Psoas muscle (tissue), 8 donors: ENCODE measurements around the gene SBF2. TPM values are rescaled to one million over a fixed set of nuclear protein-coding genes. Genes with fewer than 3 reads are reported as not detected.
"Not testable (repeated sequence)": the region's sequence is repeated elsewhere in the genome, so short reads cannot be mapped to it uniquely, and the experiment has no call there.

ENCODE experiments used
- ATAC-seq, 4 donors: fragments of 200-7000 bp; cut with Tn5 transposase; one replicate each; pipeline ENCODE4 v1.9.1; 2020; ENCODE audit warnings: moderate library complexity in 3 of 4, mild to moderate bottlenecking in 2 of 4
- DNase-seq, 2 donors: peaks; one replicate each; pipeline ENCODE4 v3.0.0-alpha.2; 2020
- H3K27ac ChIP-seq: fragments of 200-600 bp; one replicate; pipeline ENCODE4 v1.8.0; 2022
- H3K27me3 ChIP-seq, 3 donors: fragments of 200-600 bp in 1 of 3; one replicate each; pipeline versions ENCODE4 v1.6.1 to v1.8.0; 2013 to 2022; ENCODE audit warnings: low read length in 2 of 3, mild to moderate bottlenecking in 2 of 3, moderate library complexity in 1 of 3; ENCODE audit not compliant: insufficient read depth in 3 of 3
- H3K36me3 ChIP-seq, 2 donors: fragments of 200-600 bp in 1 of 2; one replicate each; pipeline versions ENCODE4 v1.6.1 to v1.8.0; 2013 to 2022; ENCODE audit warnings: low read depth in 1 of 2, mild to moderate bottlenecking in 1 of 2, moderate library complexity in 1 of 2; ENCODE audit not compliant: insufficient read depth in 1 of 2
- H3K4me1 ChIP-seq: fragments of 200-600 bp; one replicate; pipeline ENCODE4 v1.8.0; 2022
- H3K4me3 ChIP-seq: fragments of 200-600 bp; one replicate; pipeline ENCODE4 v1.8.0; 2022; ENCODE audit warnings: mild to moderate bottlenecking
- H3K9me3 ChIP-seq: fragments of 200-600 bp; one replicate; pipeline ENCODE4 v1.8.0; 2022
- WGBS, 3 donors: extraction: QIAGEN DNeasy Blood & Tissue Kit; methylation state at CpG; one replicate each; pipeline versions ENCODE4 v1.1.6 to v1.1.7; 2013; 5-methylcytosine and 5-hydroxymethylcytosine counted together
- intact Hi-C, 2 donors: fragments of 100-400 bp; cut with DNase I; formaldehyde crosslinking; loops; one replicate each; pipeline versions ENCODE4 v1.11.0 to v1.14.2; 2022
- polyA plus RNA-seq, 3 donors: library from polyadenylated mRNA; stranded (reverse); fragments of 200-250 nt; gene quantifications; one replicate each; pipeline ENCODE4 v1.2.3, GENCODE V29; 2013
- total RNA-seq, 4 donors: library from RNA; stranded (reverse); fragmentation: NEBNext Ultra II Directional in 2 of 4; extraction: Animal tissue kit (Norgen Biotek cat#: 25700) in 2 of 4; gene quantifications; one replicate each; pipeline versions ENCODE4 v1.2.1 to v1.2.4, GENCODE V29; 2021 to 2023
- TF ChIP-seq, protein P1 (sequence below): fragments of 200-600 bp; IDR thresholded peaks from one replicate; pipeline ENCODE4 v1.8.0; 2022; ENCODE audit warnings: antibody characterized with exemption
- donor health status: healthy with polysubstance abuse.
- donor health status: DM: no; HTN: no; CAD: no; lungs with moderate emphysema.
- donor health status: Bipolar disorder and iron deficiency.
- donor health status: healthy.
- donor health status: DM: yes; HTN: yes; CAD: no.
- donor health status: DM: no; HTN: no; CAD: no.
- donor health status: DM: no; HTN: no; CAD: no.
- donor health status: DM: yes; HTN: yes; CAD: no.

The SBF2 gene
- total and polyA plus RNA-seq, 7 donors: 3.3 to 12.6 (median 10.6) TPM

DNA sequence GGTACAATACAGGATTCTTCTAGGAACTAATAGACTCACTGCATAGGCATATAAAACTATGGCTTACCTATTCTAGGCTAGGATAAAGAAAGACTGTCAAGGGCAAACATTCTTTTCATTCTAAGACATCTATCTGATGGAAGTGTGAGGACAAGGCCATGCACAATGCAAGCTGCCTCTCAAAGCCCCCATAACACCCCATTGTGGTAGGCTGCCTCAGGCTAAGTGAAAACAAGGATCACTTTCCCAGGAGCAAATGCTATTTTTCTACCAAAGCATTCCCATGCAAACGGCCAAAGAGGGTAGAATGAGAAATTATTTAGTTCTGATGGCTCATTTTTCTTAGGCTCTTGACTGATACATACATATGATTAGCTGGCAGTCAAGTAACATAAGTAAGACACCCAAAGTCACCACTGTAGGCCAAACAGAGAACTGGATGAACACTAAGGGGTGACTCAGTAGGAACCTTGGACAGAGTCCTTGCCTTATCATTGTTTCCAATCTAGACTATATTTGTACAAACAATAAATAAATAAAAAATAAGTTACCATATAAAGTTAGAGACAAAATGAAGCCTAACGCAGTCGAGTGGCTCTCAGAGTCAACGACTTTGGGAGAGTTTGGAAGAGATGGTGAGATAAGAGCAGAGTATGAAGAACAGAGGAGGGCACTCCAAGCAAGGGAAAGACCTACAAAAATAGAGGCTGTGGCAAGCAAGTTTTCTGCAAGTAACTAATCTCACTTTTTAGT is 303.6 kb downstream of the SBF2 start:
- no peak for DNase-seq
- TF ChIP-seq, protein P1, sequence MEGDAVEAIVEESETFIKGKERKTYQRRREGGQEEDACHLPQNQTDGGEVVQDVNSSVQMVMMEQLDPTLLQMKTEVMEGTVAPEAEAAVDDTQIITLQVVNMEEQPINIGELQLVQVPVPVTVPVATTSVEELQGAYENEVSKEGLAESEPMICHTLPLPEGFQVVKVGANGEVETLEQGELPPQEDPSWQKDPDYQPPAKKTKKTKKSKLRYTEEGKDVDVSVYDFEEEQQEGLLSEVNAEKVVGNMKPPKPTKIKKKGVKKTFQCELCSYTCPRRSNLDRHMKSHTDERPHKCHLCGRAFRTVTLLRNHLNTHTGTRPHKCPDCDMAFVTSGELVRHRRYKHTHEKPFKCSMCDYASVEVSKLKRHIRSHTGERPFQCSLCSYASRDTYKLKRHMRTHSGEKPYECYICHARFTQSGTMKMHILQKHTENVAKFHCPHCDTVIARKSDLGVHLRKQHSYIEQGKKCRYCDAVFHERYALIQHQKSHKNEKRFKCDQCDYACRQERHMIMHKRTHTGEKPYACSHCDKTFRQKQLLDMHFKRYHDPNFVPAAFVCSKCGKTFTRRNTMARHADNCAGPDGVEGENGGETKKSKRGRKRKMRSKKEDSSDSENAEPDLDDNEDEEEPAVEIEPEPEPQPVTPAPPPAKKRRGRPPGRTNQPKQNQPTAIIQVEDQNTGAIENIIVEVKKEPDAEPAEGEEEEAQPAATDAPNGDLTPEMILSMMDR: no peak
- no peak for ATAC-seq

DNA sequence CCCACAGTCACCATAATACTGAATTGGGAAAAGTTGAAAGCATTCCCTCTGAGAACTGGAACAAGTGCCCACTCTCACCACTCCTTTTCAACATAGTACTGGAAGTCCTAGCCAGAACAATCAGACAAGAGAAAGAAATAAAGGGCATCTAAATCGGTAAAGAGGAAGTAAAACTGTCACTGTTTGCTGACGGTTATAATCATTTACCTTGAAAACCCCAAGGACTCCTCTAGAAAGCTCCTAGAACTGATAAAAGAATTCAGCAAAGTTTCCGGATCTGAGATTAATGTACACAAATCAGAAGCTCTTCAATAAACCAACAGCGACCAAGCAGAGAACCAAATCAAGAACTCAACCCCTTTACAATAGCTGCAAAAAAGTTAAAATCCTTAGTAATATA is 306.7 kb downstream of the SBF2 start:
- 92 to 97% (median 94%) methylated on average over 4 of the region's 4 CpGs for whole genome bisulfite sequencing, 3 donors
- peaks cover 0 to 21% of the 10 kb centered on the region in 2 donors for H3K36me3 ChIP-seq
- intact Hi-C loops: not testable (repeated sequence)

More for the DNA sequence above, 303.6 kb downstream of the SBF2 start:
- Histone ChIP-seq H3K4me1 (no peaks in the 10 kb centered on the region), H3K27ac (no peak overlapping the region), H3K9me3 (no peaks in the 10 kb centered on the region), H3K4me3 (no peak overlapping the region), H3K36me3 (peaks cover 0 to 36% of the 10 kb centered on the region in 2 donors), H3K27me3 (no peaks in the 10 kb centered on the region)
- intact Hi-C loops: loop anchor here in 1 of 2 donors (5.0 kb wide), 1 partner anchor 332 kb away; no protein-coding TSS in a partner anchor
- 65 to 77% (median 67%) methylated on average over 4 of the region's 4 CpGs for WGBS, 3 donors

DNA sequence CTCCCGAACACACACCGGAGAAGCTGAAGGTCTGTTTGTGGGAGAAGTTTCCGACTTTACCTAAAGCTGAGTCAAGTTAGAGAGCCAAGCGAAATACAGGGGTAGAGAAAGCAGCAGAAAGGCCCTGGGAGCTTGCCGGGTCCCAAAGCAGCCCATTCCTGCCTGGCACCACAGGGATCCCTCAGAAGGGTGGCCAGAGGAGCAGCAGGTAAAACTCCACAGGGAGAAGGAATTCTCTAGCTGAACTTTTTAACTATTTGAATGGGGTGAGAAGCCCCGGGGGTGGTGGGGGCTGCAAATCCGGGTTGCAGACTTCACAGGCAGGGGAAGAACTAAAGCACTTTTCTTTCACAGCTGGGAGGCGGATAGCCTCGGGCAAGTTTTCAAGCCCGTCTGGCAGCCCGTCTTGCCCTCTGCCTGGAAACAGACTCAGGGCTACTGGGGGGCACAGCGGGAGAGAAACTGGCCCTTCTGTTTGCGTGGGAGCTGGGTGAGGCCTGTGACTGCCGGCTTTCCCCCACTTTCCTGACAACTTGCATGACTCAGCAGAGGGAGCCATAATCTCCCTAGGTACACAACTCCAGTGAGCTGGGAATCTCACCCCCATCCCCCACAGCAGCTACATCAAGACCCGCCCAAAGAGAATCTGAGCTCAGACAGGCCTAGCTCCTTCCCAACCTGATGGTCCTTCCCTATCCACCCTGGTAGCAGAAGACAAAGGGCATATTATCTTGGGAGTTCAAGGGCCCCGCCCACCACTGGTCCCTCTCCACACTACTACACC is 311.0 kb downstream of the SBF2 start:
- TF ChIP-seq, protein P1: no peak
- intact Hi-C loops: no loop called here
- 95 to 97% (median 95%) methylated on average over 16 of the region's 16 CpGs for WGBS, 3 donors
- no peaks in the 10 kb centered on the region for H3K9me3 ChIP-seq
- no peaks in the 10 kb centered on the region for H3K4me1 ChIP-seq
- no peaks in the 10 kb centered on the region for H3K27me3 ChIP-seq
- no peak overlapping the region for H3K4me3 ChIP-seq
- H3K36me3 ChIP-seq: no peaks in the 10 kb centered on the region
- DNase-seq (no peak), ATAC-seq (no peak)
- no peak overlapping the region for H3K27ac ChIP-seq

More for the DNA sequence above, 306.7 kb downstream of the SBF2 start:
- not testable (repeated sequence) for ATAC-seq, H3K4me3 ChIP-seq, H3K4me1 ChIP-seq, H3K27me3 ChIP-seq, DNase-seq, H3K9me3 ChIP-seq, H3K27ac ChIP-seq

DNA sequence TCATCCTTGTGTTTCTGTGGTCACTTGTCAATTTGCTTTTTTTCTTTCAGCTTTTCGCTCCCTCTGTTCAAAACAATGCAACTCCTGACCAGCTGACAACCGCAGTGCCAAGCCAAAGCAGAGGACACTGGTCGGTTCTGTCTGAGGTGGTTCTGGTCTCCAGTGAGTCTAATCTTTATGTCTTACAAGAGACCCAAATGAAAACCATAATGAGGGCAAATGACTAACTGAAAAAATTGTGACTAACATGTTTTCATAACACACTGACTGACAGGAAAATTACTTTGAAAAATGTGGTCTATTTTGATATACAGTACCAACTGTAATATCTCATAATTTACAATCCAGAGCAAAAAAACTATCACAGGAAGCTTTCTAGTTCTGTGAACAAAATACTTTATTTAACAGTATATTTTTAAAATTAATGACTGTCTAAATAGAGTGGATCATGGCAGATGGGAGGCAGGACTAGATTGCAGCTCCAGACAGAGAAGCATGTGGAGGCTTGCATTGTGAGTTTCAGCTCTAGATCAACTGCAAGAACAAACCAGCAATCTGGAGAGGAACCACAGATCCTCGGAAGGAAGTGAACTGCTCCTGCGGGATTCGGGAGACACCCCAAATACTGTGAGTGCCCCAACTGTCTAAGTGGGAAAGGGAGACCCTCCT is 311.8 kb downstream of the SBF2 start:
- Histone ChIP-seq H3K36me3 (no peaks in the 10 kb centered on the region), H3K4me3 (no peak overlapping the region), H3K4me1 (no peaks in the 10 kb centered on the region), H3K9me3 (no peaks in the 10 kb centered on the region), H3K27me3 (no peaks in the 10 kb centered on the region), H3K27ac (no peak overlapping the region)
- WGBS, 3 donors: 73 to 78% (median 74%) methylated on average over 6 of the region's 6 CpGs
- TF ChIP-seq, protein P1: no peak
- intact Hi-C loops: no loop called here
- ATAC-seq (no peak), DNase-seq (no peak)

DNA sequence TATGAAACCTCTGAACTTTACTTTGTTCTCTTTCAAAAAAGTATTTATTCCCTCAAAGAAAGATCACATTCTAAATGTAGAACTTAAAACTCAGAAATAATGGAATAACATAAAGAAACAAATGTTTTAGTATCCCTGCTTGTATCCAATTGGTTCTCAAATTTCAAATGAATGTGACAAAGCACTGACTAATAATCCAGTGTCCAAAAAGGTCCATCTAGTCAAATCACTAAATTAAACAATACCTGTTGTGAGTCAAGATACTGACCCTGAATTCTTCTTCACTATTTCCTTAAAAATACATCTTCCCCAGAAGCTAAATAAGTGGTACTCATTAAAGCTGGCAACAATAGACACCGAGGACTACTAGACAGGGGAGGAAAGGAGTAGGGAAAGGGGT is 313.1 kb downstream of the SBF2 start:
- intact Hi-C loops: no loop called here
- 87 to 92% (median 88%) methylated on average over 1 of the region's 1 CpG for whole genome bisulfite sequencing, 3 donors
- DNase-seq: no peak
- Histone ChIP-seq H3K27ac (no peak overlapping the region), H3K36me3 (no peaks in the 10 kb centered on the region), H3K27me3 (no peaks in the 10 kb centered on the region), H3K4me1 (no peaks in the 10 kb centered on the region), H3K4me3 (no peak overlapping the region), H3K9me3 (no peaks in the 10 kb centered on the region)
- no peak for ATAC-seq
- TF ChIP-seq, protein P1: no peak
